ENCODE measurements around the gene ANKRD33B.

DNA sequence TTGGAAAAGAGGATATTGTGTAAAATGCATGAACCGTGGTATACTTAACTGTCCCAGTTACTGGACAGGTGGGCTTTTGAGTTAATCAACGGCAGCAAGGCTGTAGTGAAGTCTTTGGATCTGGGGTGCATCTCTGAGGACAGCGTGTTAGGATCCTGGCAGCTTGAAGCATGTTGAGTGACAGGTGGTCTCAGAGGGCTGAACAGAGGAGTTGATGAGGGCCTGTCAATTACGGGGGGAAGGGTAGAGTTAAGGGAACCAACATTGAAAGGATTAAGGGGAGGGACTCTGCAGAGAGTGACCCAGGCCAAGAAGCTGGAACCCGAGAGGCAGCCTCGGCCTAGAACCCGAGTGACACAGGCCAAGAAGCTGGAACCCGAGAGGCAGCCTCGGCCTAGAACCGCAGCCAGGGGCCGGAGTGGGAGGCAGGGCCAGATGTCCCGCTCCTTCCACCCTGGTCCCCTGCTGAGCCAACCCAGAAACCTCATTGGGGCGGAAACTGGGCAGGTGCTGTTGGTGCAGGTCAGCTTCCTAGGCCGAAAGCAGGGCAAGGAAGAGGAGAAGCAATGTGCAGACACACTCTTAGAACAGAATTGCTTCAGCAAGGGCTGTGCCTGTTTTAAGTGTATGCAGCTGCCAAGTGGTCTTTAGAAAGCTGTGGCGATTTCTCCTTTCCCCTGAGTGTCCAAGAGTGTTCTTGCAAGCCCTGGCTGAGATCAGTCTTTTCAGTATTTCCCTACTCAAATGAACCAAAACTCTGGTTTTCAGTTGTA, 62.0 kb downstream of the ANKRD33B start:
- TF ChIP-seq, protein P1, sequence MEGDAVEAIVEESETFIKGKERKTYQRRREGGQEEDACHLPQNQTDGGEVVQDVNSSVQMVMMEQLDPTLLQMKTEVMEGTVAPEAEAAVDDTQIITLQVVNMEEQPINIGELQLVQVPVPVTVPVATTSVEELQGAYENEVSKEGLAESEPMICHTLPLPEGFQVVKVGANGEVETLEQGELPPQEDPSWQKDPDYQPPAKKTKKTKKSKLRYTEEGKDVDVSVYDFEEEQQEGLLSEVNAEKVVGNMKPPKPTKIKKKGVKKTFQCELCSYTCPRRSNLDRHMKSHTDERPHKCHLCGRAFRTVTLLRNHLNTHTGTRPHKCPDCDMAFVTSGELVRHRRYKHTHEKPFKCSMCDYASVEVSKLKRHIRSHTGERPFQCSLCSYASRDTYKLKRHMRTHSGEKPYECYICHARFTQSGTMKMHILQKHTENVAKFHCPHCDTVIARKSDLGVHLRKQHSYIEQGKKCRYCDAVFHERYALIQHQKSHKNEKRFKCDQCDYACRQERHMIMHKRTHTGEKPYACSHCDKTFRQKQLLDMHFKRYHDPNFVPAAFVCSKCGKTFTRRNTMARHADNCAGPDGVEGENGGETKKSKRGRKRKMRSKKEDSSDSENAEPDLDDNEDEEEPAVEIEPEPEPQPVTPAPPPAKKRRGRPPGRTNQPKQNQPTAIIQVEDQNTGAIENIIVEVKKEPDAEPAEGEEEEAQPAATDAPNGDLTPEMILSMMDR (IDR thresholded peaks at IDR 0.05): no peak
- TF ChIP-seq EP300 (IDR thresholded peaks at IDR 0.05) (no peak), POLR2A (IDR thresholded peaks at IDR 0.05) (no peak)

Measured in tibial nerve (tissue), 4 donors.